ENCODE measurements around the gene PLXNA4.

Gene PLXNA4

DNA sequence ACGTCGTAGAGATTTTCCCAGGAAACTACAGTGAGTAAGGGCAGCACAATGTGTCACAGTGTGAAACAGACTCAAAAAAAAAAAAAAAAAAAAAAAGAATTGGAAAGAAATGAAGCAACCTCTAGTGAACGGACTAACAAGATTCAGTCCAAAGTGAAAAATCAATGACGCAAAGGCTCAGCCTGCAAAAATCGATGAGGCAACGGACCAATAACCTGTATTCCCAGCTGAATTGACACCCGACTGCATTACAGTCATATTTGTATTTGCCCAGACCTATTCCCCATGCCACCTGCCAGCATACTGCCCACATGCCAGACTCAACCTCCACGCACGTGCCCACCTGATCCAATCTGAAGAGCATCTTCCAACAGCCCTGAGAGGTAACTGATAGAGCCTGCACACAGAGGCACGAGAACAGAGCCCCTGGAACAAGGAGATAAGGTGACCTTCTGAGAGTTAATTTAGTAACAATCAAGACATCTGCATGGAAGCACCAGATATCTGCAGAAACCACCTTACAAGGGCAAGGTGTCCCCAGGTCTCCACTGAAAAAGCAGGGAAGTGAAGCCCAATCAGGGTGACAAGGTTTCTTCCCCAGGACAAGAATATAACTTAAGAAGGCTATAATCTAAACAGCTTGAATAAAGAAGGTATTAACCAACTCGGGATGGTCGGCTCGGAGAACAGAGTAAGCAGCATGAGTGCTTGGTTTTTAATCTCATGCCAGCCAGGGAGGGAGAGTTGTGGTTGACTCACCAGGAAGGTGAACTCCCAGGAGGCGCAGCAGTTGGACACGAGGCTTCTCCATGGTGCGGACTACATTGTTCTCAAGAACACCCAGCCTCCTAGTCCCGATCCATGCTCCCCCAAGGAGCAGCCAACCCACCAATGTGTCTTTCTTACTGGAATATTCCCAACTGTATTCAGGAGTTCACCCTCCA is 48.5 kb downstream of the PLXNA4 start:
- no peak for DNase-seq

DNA sequence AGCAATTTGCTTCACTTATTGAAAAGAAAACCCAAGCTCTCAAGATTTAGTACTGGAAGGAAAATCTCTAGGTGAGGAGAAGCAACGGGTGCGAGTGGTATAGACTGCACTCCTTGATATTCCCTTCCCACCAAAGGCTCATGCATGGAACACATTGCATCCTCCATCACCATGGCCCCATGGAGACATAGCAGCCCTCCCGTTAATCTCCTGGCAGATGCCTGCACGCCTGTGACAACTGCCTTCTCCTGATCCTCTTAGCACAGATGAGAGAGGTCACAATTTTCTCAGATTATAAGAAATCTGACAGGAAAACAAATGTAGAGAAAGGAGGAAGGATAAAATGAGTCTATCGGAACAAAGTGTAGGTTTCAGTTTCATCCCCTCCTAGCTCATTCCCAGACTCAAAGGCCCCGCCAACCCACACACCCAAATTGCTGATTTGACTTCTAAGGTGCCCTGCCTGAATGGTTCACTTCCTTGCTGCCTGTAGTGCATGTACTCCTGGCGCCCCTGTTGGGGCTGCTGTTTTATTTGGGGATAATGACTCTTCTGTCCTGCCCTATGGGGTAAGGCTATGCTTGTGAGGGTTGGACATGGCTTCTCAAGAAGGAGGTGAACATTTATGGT is 50.0 kb downstream of the PLXNA4 start:
- DNase-seq, result no peak

DNA sequence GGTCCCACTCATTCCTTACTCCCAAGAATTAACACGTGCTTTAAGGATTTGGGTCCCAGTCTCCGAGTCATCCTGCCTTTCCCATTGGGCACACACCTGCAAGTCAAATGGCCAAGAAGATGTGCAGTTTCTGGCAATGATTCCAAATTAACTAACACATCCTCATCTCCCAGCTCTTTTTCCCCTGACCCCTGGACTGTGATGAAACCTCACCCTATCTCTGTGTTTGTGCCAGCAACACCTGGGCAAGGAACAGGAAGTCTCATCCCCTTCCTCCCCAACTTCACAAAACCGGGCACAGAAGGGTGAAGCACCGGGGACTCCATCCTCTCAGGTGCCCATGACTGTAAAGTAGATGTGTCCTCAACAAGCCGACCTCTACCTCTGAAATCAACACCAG is 54.8 kb downstream of the PLXNA4 start:
- DNase-seq, result no peak

DNA sequence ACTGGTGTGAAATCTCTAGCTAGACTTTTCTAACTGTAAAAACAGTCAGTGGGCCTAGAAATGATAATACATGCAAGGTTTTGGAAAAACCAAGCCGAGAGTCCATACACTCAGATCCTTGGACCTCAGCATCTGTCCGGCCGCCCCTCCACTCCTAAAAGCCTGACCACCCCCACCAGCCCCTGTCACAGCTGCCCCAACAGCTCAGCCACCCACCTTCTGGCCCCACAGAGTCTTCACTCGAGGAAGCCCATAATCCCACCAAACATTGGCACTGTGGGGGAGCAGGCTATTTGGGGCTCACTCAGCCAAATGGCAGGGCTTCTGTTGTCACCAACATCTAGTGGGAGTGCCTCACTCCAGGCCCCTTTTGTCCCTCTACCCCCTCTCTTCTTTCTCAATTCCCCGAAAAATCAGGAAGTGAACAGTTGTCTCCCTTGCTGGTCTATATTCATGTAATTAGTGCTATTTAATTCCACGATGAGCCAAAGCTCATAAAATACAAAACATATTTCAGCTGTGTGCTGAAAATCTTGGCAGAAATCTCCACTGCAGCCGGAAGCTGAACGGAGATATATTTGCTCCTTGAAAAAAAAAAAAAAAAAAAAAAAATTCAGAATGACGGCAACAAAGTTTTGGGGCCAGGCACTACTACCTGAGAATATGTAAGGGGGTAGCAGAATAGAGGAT is 55.5 kb downstream of the PLXNA4 start:
- DNase-seq, result no peak

DNA sequence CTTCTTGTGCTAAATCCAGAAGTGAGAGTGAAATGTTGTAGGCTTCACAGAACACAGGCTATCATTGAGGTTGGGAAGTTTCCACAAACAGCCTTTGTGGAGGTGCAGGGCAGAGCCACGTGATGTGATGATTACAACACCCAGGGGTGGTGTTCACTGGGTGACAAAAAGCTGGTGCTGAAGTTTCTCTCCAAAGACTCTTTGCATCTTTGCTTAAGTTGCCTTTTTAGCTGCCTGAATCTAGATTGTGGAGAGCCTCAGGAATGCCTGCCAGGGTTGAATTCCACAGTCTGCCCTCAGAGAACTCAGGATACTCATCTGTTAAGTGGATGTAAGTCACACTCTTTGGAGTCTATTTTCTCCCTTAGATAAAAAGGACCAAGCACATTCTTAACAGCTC is 56.3 kb downstream of the PLXNA4 start:
- no peak for DNase-seq

DNA sequence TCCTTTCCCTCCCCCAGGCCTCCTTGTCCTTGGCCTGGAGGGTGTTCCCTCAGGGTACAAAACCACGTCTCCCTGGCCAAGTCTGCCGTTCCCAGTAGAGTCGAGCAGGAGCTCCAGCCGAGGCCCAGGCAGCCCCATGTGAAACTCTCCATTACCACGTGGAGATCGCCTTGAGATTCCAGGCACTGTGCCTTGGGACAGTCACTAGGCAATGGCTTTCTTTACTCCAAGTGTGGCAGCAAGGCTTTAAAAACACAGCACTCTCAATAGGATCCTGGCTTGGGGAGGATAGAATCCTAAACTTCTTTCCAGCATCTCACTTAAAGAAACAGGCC is 57.5 kb downstream of the PLXNA4 start:
- no peak for DNase-seq

DNA sequence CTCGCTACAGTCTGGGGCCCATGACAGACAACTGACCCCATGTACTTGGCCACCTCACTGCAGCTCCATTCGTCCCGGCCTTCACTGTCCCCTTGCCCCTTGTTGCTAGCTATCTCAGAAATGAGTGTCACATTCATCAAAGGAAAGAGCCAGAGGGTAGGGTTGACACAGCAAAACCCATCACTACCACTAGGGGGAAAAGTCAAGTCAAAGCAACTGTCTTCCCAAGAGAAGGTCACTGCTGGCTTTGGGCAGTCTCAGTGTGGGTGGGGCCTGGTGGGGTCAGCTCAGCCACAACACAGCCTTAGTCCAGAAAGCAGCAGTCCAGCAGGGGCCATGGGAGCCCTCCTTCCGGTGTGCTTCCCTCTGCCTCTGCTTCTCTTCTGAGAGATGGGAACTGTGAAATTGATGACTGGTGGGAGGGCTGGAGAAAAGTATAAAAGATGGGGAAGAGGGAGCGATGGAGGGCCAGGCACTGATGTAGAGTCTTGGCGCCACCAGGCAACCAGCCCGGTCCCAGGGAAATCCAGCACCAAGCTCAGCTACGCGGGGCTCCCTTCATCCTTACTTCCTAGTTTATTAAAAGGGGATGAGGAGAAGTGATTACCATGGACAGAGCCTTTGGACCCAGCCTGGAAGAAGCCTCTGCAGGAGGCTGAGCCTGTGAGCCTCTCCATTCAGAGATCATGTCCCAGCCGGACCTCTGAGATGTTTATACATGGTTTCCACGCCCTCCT is 58.0 kb downstream of the PLXNA4 start:
- no peak for DNase-seq

DNA sequence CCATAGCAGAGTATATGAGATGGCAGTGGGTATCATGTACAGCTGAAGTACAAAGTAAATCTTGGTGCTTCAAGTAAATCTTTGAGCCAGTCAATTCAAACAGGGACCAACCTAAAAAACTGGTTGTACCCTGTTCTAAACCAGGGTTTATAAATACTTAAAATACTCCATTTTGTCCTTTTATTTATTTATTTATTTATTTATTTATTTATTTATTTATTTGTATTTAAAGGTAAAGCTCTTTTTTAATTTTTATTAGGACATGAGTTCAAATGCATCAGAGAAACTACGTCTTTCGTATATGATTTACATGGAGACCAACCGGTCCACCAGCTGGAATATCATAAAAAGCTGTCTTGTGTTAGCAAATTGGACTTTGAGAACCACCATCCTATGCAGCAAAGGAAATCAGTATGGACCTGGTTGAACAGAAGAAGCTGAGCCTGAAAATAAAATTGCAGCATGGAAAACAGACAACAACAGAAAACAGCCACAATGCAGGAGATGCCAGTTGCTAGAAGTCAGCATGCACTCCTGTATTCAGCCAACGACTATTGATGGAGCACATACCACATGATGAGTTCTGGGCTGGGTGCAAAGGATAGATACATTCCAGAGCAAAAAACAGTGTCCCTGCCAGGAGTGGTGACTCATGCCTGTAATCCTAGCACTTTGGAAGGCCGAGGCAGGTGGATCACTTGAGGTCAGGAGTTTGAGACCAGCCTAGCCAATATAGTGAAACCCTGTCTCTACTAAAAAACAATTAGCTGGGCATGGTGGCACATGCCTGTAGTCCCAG is 60.0 kb downstream of the PLXNA4 start:
- no peak for DNase-seq

DNA sequence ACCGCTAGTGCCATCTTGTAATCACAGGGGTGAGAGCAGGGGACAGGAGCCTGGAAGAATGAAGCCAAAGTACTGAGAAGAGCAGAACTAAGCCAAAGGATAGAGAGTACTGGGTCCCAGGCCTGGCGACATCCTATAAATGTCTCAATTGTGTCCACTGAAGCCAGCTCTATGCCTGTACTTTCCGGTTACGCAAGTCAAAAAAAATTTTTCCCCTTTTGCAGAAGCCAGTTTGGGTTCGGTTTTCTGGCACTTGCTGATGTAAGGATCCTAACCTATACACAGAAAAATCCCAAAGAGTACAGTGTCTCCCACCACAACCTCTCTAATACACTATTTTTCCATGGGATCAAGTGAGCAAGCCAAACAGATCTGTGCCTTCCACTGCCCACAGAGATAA is 61.1 kb downstream of the PLXNA4 start:
- no peak for DNase-seq

DNA sequence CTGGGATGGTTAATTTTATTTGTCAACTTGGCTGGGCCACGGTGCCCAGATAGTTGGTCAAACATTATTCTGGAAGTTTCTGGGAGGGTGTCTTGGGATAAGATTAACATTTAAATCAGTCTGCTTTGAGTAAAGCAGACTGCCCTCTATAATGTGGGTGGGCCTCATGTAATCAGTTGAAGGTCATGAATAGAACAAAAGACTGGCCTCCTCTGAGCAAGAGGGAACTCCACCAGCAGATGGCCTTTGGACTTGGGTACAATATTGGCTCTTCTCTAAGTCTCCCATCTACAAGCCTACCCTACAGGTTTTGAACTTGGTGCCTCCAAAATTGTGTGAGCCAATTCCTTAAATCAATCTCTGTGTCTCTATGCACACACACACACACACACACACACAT is 61.8 kb downstream of the PLXNA4 start:
- DNase-seq, result no peak

DNA sequence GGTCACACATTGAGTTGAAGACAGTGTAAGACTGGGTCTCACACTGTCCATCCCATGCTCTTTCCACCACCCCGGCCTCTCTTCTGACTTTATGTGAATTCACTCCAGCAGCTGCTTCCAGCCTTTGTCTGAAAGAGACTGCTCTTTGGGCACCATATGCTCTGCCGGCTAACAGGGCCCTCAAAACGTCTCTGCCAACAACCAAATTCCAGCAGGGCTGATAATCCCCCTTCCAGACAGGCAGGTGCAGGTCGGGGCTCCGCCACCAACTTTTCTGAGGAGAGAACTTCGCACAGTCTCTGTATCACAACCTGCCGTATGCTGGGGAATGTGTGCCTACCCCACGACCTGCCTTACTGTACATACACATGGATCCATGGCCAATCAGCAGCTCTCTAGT is 64.3 kb downstream of the PLXNA4 start:
- no peak for DNase-seq

DNA sequence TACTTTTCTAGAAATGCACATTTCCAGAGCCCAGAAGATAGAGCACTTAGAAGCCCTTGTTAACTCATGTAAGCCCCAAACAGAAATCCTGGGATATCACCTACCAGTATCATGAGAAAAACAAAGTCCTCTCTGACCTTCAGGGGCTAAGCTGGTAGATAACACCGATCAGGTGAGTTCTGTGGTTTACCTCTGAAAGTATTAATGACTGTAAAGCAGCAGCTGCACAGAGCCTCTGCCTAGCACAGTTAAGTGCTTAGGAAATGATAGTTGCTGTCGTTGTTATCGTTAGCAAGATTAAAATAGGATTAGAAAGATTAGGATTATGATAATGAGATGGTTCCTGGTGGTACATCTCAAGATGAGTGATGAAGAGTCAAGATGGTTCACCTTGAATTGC is 64.9 kb downstream of the PLXNA4 start:
- no peak for DNase-seq

DNA sequence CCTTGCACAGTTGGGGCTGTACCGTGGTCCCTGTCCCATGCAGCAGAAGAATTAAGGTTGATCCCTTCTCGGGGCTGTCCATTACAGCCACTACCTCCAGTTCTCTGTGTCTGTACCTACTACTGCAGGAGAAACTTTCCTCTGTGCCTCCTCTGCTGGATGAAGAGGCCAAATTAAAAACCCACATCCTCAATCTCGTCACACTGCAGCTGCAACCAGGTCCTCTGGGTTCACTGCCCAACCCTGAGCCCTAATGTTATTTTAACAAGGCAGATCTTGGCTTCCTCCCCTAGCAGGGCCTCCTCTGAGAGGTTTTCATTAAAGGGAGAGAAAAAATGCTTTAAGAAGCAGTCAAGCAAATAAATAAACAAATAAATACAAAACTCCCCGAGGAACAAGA is 66.6 kb downstream of the PLXNA4 start:
- no peak for DNase-seq

DNA sequence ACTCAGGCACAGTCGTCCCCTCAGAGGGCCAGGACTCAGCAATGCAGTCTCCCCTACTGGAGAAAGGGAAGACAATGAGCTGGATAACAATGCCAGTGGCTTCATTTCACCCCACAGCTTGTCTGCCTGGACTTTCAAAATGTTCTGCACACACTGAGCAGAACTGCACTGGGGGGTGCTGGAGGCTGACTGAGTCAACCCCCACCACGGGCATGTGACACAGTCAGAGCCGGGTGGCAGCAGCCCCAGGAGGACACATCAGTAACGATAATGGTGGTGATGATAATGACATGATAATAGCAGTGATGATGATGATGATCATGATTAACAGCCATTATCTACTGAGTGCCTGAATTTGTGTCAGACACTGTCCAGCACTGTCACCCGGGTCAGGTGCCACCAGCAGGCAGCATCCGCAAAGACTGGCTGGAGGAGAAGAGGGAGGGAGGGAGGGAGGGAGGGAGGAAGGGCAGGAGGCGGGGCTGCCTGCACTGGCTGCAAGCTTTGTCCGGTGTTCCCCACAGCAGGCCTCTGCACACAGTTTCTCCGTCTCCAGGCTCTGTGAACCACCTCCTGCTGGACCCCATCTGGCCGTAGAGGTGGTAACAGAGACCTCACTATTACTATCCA is 67.4 kb downstream of the PLXNA4 start:
- no peak for DNase-seq

DNA sequence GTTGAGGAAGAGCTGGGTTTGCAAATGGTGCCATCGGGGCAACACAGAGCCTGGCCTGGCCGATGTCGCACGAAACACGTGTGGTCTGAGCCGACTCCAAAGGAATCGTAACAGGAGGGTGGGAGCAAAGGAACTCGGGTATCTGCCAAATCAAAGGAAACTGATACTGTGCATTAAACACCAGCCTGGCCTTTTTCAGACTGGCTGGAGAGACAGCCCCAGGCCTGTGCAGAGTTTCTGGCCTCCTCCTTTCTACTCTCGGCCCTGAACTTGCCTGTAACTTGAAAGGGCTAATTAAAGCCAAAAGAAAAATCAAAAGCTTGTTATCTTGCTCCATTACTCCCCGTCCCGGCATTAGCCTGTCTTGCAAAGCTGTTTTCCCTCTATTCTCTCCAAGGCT is 71.4 kb downstream of the PLXNA4 start:
- DNase-seq, result no peak

DNA sequence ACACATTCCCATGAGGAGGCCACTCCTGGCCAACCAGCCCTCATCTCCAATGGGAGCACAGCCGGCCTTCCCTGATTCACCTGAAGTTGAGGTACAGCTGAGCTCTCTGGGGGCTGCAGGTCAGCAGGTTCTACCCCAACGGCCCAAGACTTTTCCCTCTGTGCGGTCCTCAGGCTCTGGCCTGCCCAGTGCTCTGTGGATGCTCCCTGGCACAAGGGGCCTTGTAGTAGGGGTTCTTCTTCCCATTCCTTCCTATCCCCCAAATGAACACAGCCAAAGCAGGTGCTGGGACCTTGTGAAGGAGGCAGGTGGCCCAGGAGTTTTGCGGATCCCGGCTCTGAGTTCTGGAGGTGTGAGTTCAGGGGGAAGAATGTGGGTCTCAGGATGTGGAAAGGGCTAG is 72.2 kb downstream of the PLXNA4 start:
- DNase-seq, result no peak

DNA sequence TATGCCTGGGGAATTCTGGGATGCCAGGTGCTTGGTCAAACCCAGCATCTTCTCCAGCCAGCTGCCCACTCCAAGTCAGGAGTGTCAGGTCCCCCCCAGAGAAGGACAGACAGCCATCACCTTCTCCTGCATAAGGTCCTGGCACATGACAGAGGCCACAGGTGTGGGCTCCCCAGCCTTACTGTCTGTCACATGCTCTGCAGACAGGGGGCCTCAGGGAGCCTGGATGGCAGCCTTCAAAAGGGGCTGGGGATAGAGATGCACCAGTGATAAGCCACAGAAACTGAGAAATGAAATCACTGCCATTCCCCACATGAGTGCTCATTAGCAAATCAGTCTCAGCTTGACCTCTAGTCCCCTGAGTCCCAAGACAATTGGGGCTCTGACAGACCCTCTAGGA is 72.9 kb downstream of the PLXNA4 start:
- no peak for DNase-seq

DNA sequence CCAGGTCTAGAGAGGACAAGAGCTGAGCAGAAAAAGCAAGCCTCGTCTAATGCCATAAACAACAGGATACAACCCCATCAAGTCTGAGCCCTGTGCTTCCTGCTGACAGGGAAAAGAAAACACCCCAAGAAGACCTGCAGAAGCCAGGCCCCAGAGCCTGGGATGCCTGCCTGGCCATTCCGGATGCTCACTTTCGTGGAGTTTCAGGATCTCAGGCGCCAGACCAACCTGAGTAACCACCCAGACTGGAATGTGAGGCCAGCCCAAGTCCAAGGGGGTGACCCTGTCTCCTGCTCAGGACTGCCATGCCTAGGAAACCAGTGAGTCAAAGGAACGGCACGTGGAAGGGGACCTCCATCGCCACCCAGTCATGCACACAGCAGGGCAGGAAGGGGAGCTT is 74.3 kb downstream of the PLXNA4 start:
- no peak for DNase-seq

DNA sequence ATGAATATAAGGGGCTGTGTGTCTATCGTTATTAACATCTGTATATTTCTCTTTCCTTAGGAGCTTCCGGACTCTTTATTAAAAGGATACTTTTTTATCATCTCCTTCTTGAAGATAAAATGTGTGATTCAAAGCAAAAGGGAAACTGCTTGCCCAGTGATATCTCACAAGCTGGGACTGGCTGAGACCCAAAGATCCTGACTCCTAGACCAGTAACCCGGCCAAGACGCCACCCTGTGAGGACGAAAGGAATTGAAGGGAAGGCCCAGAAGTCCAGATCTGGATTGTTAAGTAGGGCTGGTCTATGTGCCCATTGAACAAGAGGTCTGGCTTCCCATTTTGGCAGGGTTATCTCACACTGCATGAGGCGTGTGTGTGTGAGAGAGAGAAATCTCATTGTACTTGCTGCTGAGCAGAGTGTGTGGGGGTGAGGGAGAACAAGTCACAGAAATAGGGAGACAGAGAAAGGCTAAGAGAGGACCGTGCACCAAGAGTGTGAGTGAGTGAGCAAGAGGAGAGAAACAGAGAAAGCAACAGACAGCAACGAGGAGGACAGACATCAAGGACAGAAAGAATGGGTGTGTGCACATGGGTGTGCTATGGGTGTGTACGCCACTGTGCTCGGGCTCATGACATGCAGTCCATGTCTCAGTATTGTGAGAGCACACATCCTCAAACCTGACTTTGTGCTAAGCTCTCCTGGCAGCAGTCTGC is 75.4 kb downstream of the PLXNA4 start:
- no peak for DNase-seq

DNA sequence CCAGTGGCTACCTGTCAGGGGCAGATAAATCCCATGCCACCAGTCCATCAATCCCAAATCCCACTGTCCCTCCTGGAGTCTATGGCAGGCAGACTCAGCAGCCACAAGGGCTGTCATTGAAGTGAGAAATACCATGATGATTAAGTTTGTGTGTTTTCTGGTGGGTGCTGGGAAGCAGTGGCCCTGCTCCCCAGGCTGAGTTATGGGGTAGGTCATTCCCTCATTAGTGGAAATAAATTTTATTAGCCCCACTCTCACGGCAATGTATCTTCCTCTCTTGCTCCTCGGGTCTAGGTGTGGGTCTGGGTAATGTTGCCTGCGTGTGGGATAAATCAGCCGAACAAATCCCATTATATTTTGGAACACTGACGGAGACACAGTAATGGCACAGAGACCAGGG is 76.8 kb downstream of the PLXNA4 start:
- DNase-seq, result no peak

DNA sequence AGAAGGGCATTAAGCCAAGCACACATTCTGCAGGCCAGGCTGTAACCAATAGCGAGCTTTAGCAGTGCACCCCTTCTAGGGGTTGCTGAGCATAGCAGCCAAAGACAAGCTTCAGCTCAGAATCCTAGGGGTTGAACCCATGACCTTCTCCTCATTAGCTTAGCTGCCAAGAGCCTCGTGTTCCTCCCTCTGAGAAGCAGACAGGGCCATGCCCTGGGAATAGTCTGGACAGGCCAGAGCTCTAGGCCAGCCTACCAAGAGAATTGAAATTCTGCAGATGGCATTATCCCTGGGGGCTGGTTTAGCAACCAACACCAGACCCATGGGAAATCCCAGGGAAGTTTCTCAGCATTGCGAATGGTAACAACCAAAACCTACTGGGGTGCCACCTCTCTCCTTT is 77.2 kb downstream of the PLXNA4 start:
- no peak for DNase-seq
